WI38 (cell line): ENCODE measurements around the gene INSYN2B.

ENCODE experiments used
- H3K4me3 ChIP-seq: 2 replicates; pipeline ENCODE4 v1.5.1; 2011; ENCODE audit warnings: low read depth, mild to moderate bottlenecking, control low read depth, low read length
- TF ChIP-seq, protein P1 (sequence below): IDR thresholded peaks from 2 replicates; pipeline ENCODE4 v1.5.1; 2012; ENCODE audit warnings: low read depth, mild to moderate bottlenecking, control low read depth, low read length

Gene INSYN2B

DNA sequence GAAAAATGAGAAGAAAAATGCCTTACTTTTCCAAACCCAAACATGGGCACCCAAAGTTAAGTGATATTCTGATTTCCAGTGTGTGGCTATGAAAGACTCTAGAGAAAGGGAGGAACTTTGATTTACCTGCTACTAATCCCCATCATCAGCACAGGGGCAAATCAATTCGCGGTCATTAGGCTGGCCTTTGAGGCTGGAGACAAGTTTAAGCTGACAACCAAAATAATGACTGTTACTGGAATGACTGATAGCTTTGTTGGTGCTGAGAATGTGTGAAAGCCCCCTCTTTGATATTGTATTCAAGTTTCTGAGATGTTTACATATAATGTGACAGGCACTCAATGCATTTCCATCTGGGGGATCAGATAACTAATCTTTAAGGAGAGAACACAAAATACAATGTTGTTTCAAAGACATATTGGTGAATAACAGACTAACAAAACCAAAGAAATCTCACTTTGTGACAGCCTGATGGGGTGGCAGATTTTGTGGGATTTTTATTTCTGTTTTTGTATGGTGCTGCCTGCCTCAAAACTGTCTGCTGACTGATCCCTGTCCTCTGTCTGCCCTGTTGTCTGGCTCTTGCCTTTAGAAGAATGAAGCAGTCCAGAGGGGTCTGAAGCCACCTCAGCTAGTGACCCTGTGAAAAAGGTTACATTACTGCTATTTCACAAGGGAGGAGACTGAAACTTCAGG is 12.6 kb upstream of the INSYN2B start:
- TF ChIP-seq, protein P1, sequence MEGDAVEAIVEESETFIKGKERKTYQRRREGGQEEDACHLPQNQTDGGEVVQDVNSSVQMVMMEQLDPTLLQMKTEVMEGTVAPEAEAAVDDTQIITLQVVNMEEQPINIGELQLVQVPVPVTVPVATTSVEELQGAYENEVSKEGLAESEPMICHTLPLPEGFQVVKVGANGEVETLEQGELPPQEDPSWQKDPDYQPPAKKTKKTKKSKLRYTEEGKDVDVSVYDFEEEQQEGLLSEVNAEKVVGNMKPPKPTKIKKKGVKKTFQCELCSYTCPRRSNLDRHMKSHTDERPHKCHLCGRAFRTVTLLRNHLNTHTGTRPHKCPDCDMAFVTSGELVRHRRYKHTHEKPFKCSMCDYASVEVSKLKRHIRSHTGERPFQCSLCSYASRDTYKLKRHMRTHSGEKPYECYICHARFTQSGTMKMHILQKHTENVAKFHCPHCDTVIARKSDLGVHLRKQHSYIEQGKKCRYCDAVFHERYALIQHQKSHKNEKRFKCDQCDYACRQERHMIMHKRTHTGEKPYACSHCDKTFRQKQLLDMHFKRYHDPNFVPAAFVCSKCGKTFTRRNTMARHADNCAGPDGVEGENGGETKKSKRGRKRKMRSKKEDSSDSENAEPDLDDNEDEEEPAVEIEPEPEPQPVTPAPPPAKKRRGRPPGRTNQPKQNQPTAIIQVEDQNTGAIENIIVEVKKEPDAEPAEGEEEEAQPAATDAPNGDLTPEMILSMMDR: no peak
- no peak overlapping the region for H3K4me3 ChIP-seq

DNA sequence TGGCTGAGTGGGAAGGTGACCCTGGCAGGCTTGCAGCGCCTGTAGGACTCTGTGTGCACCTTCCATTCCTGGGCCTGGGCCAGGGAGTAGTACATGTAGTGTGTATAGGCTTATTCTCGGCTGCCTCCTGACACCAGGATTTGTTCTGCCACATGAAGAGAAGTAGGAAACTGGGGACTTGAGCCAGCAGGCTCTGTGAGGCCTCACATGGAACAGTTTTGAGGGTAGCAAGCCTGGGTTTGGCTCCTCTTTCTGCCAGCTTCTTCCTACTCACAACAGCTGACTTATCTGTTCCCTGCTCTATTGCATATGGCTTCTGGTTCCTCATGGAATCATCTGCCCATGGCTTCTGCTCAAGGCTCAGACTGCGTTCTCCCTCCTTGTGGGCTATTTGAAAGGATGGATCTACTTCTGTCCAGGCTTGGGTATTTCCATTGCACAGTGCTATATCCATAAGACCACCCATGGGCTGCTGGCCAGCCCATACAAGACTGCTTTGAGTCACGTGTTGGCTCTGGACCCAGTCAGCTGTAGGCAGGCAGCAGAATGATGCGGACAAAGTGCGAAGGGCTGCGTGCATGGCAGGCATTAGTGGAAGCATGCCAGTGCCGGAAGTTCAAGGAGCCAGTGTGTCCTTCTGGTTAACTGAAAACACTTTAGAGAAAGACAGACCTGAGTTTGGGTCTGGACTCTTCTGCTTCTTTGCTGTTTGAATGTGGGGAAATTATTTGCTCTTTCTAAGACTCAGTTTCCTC is 11.0 kb upstream of the INSYN2B start:
- no peak overlapping the region for H3K4me3 ChIP-seq
- TF ChIP-seq, protein P1: no peak

DNA sequence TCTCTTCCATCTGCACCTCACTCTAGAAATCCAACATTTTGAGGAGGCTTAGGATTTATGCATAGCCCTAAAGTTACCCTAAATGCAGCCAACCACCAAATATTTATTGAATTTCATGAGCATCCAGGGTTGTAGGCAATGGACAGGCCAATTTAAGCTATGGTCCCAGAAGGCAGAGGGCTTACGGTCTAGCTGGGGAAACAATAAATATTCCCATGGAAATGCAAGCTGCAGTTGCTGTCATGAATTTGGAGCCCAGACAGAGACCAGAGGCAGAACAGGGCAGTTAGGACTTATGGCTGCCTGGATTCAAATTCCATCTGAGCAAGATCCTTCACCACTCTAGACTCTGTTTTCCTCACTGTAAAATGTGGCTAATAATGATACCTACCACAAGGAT is 9.1 kb upstream of the INSYN2B start:
- no peak overlapping the region for H3K4me3 ChIP-seq
- TF ChIP-seq, protein P1: no peak

DNA sequence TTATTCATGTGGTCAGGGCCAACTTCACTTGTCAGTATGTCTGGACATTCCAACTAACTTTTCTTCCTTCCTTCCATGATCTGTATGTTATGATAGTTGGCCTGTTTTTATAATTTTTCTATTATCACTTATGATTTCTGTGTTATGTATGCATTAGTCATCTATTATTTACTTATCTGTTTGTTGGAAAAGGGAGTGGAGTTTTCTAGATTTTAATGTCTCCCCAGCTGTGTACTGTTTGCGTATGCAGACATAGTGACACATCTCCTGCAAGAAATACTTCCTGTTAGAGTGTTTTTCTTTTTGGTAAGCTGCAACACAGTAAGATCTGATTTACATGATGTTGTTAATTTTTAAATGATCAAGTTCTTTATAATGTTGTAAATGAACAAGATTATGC is 8.7 kb upstream of the INSYN2B start:
- H3K4me3 ChIP-seq: no peak overlapping the region
- TF ChIP-seq, protein P1: no peak

DNA sequence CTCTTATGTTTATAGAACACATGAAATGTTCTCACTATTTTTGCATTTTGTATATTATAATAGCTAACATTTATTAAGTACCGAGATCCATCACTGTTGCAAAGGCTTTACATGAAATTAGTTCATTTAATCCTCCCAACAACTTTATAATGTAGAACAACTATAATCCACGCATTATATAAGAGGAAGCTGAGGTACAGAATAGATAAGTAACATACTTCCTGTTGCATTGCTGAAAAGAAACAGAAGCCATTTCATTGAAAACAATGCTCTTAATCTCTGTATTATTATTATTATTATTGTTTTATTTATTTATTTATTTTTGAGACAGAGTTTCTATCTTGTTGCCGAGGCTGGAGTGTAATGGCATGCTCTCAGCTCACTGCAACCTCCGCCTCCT is 7.9 kb upstream of the INSYN2B start:
- TF ChIP-seq, protein P1: no peak
- H3K4me3 ChIP-seq: no peak overlapping the region

DNA sequence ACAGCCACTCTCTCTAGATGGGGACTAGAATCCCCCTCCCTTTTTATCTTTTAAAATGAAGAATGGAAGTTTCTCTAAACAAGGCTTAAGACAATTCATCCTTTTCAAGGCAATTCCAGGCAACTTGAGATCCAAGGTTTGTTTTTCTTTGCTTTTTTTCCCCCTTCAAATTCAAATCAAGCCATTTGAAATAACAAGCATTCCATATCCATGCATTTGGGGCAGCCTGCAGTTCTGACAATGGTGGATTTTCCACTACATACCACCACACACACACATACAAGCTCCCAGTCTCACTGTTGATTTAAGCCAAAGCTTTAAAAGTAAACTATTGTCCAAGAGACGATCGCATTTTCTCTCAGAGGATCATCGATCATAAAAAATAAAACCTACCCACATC is 424 bp downstream of the INSYN2B start:
- H3K4me3 ChIP-seq: peak overlapping the region; percentile 71
- TF ChIP-seq, protein P1: no peak

DNA sequence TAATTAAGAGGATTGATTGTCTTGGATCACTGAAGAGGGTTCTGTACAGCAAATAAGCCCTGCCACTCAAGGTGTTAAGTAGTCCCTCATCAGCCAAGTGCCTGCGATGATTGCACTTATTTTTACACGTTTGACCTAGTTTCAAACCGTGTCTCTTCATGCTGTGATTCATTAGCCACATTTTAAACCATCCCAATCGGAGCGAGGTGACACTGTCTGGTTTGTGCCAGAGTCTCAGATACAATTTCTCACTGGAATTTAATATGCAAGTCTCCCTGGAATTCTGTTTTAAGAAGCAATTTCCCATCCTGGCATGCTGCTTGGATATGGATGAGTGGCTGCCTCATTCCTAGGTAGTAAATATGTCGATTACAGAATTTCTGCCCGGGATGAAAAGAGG is 1.6 kb downstream of the INSYN2B start:
- peak overlapping the region; percentile 71 for H3K4me3 ChIP-seq
- TF ChIP-seq, protein P1: no peak
